Fibroblast of mammary gland (primary cell): Measurements from ENCODE around the gene PTPN6.
"Not testable (repeated sequence)": the region's sequence is repeated elsewhere in the genome, so short reads cannot be mapped to it uniquely, and the experiment has no call there.

ENCODE experiments used
- DNase-seq: peaks from one replicate; pipeline ENCODE4 v3.0.0-alpha.2; 2010; ENCODE audit warnings: low read depth
- H3K4me3 ChIP-seq: 2 replicates; pipeline ENCODE4 v1.5.1; 2011; ENCODE audit warnings: low read depth, mild to moderate bottlenecking, low read length, moderate library complexity; ENCODE audit not compliant: control insufficient read depth
- CTCF ChIP-seq: conservative IDR thresholded peaks from 2 replicates; pipeline ENCODE4 v1.5.1; 2011; ENCODE audit warnings: low read depth, low read length, inconsistent platforms; ENCODE audit not compliant: control insufficient read depth, insufficient read depth

PTPN6 gene

GRCh38 chr12:6950811-6951540 lies at the start of gene PTPN6:
TSS of gene PTPN6 (plus strand) at chr12:6951356. CDS start at chr12:6951513, 157 bp downstream.
- DNase-seq: no peak
- H3K4me3 ChIP-seq: no peak within 1 kb of the TSS
- TF ChIP-seq CTCF: no peak

GRCh38 chr12:6902448-6902847 lies 48.7 kb upstream of the PTPN6 start:
- DNase-seq: no peak
- no peak for TF ChIP-seq CTCF
- no peak overlapping the region for H3K4me3 ChIP-seq

- no peak for DNase-seq
- H3K4me3 ChIP-seq: no peak overlapping the region
- TF ChIP-seq CTCF: no peak
Observed at GRCh38 chr12:6903722-6904121, 47.4 kb upstream of the PTPN6 start.

GRCh38 chr12:6904280-6905276 lies 46.6 kb upstream of the PTPN6 start, which contains the start of gene LRRC23:
TSS of gene LRRC23 (plus strand) at chr12:6904822. CDS start at chr12:6905634, 812 bp downstream.
- DNase-seq: peak; percentile 93
- TF ChIP-seq CTCF: no peak
- peak within 1 kb of the TSS; percentile 91 for H3K4me3 ChIP-seq

GRCh38 chr12:6905414-6906040 lies 45.6 kb upstream of the PTPN6 start:
- no peak for TF ChIP-seq CTCF
- no peak for DNase-seq
- peak overlapping the region; percentile 91 for H3K4me3 ChIP-seq

- not testable (repeated sequence) for H3K4me3 ChIP-seq, DNase-seq
Observed at GRCh38 chr12:6908141-6908540, 43.0 kb upstream of the PTPN6 start.
